GM18870 (cell line): Measurements from ENCODE around the gene EEF1A1.
"Not testable (repeated sequence)": the region's sequence is repeated elsewhere in the genome, so short reads cannot be mapped to it uniquely, and the experiment has no call there.

Source experiments
- ATAC-seq: cut with Tn5 transposase; IDR thresholded peaks from one replicate; pipeline ENCODE4 v1.9.1; 2021; ENCODE audit warnings: moderate library complexity; ENCODE audit not compliant: unreplicated experiment

Gene EEF1A1

DNA sequence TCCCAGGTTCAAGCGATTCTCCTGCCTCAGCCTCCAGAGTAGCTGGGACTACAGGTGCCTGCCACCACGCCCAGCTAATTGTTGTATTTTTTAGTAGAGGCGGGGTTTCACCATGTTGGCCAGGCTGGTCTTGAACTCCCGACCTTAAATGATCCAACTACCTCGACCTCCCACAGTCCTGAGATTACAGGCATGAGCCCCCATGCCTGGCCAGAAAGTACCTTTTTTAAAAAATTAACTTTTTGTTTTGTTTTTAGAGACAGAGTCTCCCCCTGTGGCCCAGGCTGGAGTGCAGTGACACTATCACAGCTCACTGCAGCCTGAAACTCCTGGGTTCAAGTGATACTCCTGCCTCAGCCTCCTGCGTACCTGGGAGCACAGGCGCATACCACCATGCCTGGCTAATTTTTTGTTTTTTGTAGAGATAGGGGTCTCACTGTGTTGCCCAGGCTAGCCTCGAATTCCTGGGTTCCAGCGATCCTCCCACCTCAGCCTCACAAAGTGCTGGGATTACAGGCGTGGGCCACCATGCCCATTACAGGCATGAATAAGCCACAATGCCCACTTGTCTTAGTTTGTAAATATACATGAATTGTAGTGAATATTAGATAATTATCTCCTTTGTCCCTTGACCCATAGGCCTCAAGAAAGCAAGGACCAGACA, 17.4 kb upstream of the EEF1A1 start:
- ATAC-seq: no peak

GRCh38 chr6:73537677-73538076, 16.8 kb upstream of the EEF1A1 start:
- peak; percentile 61 for ATAC-seq

- no peak for ATAC-seq
These were observed 13.8 kb upstream of the EEF1A1 start for GRCh38 chr6:73534628-73535027.

DNA sequence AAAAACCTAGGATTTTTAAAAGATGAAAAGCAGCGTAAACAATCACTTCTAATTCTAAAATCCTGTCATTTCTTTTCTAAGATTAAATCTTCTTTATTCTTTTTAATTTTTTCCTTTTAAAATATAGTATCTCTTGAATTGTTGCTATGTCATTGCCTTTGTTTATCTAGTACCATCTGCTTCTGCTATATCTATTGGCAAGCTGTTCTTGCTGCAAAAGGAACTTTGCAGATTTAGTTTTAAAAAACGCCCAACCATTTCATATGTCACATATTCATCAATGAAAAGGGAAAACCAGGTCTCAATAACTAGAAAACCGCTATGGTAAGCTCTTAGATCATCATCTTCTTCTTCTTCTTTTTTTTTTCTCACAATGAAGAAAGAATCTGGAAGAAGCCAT, 11.5 kb upstream of the EEF1A1 start:
- no peak for ATAC-seq

- no peak for ATAC-seq
These were observed 8.1 kb upstream of the EEF1A1 start for GRCh38 chr6:73528897-73529296.

- no peak for ATAC-seq
These were observed 4.9 kb upstream of the EEF1A1 start for GRCh38 chr6:73525546-73526330.

DNA sequence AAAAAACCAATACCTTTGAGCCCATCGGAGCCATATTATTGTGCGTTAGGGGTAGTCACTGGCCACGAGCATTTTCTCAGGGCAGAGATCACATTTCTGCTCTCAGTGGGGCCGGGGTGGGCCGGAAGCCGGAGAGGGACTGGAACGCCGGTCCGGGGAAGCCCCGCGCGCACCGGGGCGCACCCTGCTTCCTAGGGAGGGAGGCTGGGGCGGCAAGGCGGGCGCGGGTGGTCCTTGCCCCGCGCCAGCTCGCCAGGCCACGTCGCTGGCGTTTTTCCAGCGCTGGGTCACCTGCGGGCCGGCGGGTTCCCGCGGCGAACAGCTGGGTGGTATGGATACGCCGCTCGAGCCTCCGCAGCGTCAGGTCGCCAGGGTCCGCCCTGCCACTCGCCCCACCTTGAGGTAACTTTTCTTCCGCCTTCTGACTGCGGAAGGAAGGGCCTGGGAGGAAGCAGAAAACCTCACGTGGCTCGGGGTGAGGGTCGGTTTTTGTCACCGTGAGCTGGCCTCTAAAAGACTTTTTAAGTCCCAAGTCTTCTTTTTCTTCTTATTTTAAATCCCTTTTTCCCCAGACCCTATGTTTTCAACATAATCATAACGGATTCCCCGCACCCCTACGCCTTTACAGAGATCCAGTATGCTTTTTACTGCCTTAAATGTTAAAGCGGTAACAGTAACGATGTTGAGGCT, 2.7 kb upstream of the EEF1A1 start:
- ATAC-seq: peak; percentile 39

DNA sequence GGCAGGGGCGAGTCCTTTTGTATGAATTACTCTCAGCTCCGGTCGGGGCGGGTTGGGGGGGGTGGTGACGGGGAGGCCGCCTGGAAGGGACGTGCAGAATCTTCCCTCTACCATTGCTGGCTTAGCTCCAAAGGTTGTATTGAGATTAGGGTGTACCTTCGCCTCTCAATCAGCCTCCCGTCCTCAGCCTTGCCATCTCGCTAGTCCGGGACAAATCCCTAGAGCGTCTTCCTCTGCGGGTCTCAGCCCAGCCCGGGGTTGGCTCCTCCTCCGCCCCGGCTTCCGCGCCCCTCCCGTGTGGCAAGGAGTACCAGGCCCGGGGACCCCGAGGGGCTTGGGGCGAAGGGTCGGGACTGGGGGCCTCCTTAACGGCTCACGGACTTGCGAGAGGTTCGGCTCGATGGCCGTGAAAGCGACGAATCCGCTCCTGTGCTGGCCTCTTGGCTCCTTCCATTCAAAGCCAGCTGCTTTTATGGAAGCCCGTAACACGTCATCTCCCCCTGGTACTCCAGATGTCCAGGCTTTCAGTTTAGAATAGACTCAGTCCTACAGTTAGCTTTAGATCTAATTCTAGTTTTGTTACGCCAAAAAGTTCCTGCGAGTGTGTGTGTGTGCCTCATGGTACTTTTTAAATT, 636 bp upstream of the EEF1A1 start:
- peak; percentile 27 for ATAC-seq

DNA sequence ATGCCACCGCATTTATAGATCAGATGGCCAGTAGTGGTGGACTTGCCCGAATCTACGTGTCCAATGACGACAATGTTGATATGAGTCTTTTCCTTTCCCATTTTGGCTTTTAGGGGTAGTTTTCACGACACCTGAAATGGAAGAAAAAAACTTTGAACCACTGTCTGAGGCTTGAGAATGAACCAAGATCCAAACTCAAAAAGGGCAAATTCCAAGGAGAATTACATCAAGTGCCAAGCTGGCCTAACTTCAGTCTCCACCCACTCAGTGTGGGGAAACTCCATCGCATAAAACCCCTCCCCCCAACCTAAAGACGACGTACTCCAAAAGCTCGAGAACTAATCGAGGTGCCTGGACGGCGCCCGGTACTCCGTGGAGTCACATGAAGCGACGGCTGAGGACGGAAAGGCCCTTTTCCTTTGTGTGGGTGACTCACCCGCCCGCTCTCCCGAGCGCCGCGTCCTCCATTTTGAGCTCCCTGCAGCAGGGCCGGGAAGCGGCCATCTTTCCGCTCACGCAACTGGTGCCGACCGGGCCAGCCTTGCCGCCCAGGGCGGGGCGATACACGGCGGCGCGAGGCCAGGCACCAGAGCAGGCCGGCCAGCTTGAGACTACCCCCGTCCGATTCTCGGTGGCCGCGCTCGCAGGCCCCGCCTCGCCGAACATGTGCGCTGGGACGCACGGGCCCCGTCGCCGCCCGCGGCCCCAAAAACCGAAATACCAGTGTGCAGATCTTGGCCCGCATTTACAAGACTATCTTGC, 725 bp downstream of the EEF1A1 start:
- no peak for ATAC-seq

GRCh38 chr6:73518982-73519881, 1.6 kb downstream of the EEF1A1 start:
- ATAC-seq: not testable (repeated sequence)

DNA sequence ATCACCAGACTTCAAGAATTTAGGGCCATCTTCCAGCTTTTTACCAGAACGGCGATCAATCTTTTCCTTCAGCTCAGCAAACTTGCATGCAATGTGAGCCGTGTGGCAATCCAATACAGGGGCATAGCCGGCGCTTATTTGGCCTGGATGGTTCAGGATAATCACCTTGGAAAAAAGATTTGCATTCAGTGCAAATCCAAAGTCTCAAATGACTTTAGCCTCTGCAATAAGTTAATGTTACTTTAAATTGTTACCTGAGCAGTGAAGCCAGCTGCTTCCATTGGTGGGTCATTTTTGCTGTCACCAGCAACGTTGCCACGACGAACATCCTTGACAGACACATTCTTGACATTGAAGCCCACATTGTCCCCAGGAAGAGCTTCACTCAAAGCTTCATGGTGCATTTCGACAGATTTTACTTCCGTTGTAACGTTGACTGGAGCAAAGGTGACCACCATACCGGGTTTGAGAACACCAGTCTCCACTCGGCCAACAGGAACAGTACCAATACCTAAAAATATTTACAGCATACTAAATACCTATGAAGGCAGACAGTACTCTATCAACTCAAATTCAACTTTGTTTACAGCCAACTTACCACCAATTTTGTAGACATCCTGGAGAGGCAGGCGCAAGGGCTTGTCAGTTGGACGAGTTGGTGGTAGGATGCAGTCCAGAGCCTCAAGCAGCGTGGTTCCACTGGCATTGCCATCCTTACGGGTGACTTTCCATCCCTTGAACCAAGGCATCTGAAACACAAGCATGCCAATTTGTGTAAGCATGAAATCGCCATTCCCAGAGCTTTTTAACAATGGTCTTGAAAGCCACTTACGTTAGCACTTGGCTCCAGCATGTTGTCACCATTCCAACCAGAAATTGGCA, 2.5 kb downstream of the EEF1A1 start:
- ATAC-seq: not testable (repeated sequence)

DNA sequence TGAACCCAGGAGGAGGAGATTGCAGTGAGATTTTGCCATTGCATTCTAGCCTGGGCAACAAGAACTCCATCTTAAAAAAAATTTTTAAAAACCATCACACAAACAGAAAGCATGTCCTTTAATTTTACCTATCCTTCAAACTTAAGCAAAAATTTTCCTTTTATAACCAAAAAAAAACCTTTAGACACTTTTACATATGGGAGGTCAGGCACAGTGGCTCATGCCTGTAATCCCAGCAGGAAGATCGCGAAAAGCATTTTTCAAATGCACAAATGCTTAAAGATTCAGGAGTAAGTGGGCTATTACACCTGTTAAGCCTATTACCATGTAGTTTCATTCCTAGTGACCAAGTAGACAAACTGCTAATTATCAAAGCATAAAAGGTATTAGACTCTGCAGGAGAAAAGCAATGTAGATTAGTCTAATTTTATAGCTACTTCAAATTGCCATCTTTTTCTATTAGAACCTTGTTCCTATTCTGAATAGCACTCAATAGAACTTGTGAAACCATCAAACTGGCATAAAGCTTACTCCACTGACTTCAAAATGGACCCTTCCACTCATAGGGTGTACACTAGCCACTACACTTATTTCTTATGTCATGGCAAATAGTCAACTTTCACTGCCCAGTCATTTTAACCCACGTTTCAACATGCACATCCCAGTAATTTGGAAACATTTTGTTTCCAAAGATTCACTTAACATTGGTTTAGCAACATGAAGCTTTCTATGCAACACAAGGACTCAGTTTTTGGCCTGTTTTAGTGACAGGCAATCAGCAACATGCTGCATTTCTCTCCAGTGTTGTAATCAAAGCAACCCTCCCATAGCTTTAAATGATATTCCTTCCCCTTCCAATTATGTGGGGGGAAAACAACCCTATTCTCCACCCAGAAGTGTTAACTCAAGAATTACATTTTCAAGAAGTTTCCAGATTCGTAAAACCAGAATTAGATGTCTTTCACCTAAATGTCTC, 4.0 kb downstream of the EEF1A1 start:
- no peak for ATAC-seq

GRCh38 chr6:73515204-73515655, 5.6 kb downstream of the EEF1A1 start:
- ATAC-seq: peak; percentile 23

DNA sequence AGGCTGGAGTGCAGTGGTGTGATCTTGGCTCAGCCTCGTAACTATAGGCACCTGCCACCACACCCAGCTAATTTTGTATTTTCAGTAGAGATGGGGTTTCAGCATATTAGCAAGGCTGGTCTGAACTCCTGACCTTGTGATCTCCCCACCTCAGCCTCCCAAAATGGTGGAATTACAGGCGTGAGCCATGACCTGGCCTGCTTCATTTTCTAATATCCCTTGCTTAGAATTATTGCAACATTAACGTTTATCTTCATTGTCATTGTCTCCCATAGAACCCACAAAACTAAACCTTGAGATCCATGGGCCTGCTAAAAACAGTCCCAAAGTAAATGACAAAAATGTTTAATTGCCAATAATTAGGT, 6.1 kb downstream of the EEF1A1 start:
- ATAC-seq: no peak

DNA sequence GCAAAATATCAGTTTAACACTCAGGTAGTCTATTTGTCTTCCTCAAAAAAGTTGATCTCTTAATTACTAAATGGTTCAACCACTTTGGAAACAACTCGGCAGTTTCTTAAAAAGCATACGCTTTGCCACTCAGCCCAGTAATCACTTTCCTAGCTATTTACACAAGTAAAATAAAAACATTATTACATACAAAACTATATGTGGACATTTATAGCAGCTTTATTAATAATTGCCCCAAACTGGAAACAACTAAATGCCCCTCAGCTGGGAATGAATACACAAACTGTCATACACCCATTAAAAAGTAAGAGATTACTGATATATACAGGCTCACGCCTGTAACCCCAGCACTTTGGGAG, 7.4 kb downstream of the EEF1A1 start:
- no peak for ATAC-seq

- ATAC-seq: no peak
These were observed 9.0 kb downstream of the EEF1A1 start for GRCh38 chr6:73511796-73512195.

DNA sequence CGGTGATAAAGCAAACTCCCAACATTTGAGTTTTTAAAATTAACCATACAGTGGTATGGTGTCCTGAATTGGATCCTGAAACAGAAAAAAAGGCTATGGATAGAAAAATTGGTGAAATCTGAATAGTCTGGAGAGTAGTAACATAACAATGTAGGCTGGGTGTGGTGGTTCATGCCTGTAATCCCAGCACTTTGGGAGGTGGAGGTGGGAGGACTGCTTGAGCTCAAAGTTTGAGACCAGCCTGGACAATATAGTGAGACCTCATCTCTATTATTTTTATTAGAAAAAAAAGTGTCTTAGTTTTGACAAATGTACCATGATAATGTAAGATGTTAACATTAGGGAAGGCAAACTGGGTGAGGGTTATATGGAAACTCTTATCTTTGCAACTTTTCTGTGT, 11.0 kb downstream of the EEF1A1 start:
- ATAC-seq: no peak

GRCh38 chr6:73508776-73509175, 12.1 kb downstream of the EEF1A1 start:
- no peak for ATAC-seq
